Gastrocnemius medialis (tissue), 4 donors: ENCODE measurements around the gene CCRL2.

Source experiments
- POLR2A ChIP-seq, 2 donors: fragments of 450-650 bp; IDR thresholded peaks; one replicate each; pipeline ENCODE4 v1.6.1; 2017; ENCODE audit warnings: antibody characterized with exemption in 2 of 2, mild to moderate bottlenecking in 2 of 2, moderate library complexity in 2 of 2
- TF ChIP-seq, protein P1 (sequence below), 5 experiments: fragments of 450-650 bp in 3 of 5; fragments of 200-600 bp in 2 of 5; sonication (generic) in 2 of 5; IDR thresholded peaks in 4 of 5; conservative IDR thresholded peaks in 1 of 5; 1 replicate in 4 of 5; 2 replicates in 1 of 5; pipeline ENCODE4 v1.5.1; 2016 to 2019; ENCODE audit warnings: antibody characterized with exemption in 5 of 5, mild to moderate bottlenecking in 3 of 5, moderate library complexity in 3 of 5

DNA sequence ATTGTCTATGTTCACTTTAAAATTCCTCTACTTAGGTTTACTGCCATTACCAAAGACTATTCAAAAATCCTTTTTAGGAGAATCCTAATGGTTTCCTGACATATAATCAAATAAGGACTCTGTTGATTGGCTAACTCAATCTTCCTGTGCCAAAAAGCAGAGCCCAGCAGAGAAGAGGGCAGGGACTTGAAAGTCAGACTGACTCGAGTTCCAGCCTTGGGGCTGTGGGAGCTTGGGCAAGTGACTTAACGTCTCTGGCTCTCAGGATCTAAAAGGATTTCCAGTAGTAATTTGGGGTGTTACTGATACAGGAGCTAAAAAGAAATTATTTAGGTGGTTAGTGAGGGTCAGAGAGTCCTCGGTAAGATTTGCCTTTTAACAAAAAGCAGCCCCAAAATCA, 25.4 kb upstream of the CCRL2 start:
- no peak for TF ChIP-seq POLR2A (IDR thresholded peaks at IDR 0.05)
- TF ChIP-seq, protein P1, sequence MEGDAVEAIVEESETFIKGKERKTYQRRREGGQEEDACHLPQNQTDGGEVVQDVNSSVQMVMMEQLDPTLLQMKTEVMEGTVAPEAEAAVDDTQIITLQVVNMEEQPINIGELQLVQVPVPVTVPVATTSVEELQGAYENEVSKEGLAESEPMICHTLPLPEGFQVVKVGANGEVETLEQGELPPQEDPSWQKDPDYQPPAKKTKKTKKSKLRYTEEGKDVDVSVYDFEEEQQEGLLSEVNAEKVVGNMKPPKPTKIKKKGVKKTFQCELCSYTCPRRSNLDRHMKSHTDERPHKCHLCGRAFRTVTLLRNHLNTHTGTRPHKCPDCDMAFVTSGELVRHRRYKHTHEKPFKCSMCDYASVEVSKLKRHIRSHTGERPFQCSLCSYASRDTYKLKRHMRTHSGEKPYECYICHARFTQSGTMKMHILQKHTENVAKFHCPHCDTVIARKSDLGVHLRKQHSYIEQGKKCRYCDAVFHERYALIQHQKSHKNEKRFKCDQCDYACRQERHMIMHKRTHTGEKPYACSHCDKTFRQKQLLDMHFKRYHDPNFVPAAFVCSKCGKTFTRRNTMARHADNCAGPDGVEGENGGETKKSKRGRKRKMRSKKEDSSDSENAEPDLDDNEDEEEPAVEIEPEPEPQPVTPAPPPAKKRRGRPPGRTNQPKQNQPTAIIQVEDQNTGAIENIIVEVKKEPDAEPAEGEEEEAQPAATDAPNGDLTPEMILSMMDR (IDR thresholded peaks at IDR 0.05 in 4 of 5, conservative IDR thresholded peaks at IDR 0.05 in 1 of 5) = no peak
